GM19468 (cell line): ENCODE data around the gene BNIP5.

ENCODE experiments used
- ATAC-seq: cut with Tn5 transposase; IDR thresholded peaks from one replicate; pipeline ENCODE4 v1.9.1; 2021; ENCODE audit warnings: mild to moderate bottlenecking, moderate library complexity, moderate number of reproducible peaks; ENCODE audit not compliant: unreplicated experiment; ENCODE audit errors: extremely low read depth

The BNIP5 gene

DNA sequence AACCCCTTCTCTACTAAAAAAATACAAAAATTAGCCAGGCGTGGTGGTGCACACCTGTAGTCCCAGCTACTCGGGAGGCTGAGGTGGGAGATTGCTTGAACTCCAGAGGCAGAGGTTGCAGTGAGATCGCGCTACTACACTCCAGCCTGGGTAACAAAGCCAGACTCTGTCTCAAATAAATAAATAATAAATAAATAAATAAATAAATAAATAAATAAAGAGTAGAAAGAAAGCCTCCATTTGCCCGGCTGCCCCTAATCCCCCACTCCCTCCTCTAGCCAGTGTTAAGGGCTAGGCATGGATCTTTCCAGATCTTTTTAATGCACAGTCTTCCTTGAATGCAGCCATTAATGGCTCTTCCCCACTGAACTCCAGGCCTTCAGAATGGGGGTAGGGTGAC, 63.6 kb downstream of the BNIP5 start:
- no peak for ATAC-seq

DNA sequence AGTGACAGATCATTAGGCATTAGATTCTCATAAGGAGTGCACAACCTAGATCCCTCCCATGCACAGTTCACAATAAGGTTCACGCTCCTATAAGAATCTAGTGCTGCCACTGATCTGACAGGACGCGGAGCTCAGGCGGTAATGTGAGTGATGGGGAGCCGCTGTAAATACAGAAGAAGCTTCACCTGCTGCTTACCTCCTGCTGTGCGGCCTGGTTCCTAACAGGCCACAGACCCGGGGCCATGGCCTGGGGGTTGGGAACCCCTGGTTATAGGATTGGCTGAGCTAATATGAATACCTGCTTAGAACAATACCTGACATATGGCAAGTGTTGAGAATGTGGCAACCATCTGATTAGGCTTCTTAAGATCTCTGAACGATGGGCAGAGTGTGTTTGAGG, 64.5 kb downstream of the BNIP5 start:
- ATAC-seq: no peak

DNA sequence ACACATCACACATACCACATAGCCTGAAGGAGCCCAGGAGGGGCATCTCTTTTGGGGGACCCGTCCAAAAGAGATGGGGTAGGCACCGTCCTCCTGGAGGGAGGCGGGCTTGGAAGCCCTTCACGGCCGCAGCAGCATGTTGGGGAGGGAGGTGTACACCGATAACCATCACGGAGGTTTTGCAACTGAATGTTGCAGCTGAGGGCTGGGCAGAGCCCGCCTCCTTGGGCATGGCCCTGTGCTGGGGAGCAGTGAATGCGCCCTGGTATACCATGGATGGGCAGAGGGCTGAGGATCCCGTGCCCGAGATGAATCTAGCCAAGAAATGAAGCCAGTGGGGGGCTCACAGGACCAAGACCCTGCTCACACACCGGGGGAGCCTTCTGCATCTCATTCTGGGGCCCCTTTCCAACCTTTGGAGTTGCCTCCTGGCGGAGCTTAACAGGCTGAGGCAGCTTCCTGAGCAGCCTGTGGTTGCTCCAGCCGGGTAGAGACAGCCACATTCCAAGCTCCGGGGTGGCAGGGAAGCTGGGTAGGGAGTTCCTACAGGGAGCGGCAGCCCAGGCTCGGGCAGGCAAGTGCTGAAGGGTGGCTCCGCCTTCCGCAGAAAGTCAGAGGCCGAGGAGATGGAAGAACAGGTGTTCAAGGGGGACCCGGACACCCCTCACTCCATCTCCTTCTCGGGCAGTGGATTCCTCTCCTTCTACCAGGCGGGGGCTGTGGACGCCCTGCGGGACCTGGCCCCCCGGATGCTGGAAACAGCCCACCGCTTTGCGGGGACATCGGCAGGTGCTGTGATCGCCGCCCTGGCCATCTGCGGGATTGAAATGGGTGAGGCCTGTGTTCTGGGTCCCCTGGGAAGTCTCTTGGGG, 66.6 kb downstream of the BNIP5 start, which contains the start of gene PNPLA1:
Gene PNPLA1, plus strand, starts transcription at position 227 of the 872 bp plus-strand sequence. Its CDS starts 400 bp downstream, at position 627.
- ATAC-seq: no peak

DNA sequence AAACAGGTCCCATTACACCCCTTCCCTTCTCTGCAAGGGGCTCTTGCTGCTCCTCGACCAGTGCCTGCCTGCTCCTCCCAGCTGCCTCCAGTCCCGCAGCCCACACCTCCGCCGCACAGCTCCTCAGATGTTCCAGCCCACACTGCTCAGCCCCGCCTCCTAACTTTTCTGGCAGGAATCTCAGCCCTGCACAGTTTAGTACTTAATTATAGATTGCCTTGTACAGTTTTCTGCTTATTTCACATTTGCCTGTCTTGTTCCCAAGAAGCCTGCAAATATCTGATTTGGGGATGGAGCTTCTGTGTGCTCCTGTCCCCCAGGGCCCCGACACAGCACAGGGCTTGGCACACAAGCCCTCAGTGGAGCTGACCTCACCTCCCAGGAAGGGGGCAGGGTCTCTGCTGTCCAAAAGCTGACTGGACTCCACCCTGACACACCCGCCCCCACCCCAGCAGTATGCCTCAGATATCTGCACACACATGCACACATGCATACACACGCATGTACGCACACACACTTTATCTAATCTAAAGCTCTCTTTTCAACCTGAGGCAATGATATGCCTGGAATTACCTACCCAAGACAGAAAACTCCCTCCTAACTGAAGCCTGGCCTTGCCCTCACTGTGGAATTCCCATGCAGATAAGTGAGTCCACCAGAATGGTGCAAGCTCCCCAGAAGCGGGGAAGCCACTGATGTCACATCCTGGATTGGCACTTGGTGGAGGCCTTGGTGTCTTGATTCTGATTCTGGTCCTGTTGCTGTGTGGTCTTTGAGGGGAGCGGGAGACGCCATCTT, 68.0 kb downstream of the BNIP5 start:
- ATAC-seq: no peak

DNA sequence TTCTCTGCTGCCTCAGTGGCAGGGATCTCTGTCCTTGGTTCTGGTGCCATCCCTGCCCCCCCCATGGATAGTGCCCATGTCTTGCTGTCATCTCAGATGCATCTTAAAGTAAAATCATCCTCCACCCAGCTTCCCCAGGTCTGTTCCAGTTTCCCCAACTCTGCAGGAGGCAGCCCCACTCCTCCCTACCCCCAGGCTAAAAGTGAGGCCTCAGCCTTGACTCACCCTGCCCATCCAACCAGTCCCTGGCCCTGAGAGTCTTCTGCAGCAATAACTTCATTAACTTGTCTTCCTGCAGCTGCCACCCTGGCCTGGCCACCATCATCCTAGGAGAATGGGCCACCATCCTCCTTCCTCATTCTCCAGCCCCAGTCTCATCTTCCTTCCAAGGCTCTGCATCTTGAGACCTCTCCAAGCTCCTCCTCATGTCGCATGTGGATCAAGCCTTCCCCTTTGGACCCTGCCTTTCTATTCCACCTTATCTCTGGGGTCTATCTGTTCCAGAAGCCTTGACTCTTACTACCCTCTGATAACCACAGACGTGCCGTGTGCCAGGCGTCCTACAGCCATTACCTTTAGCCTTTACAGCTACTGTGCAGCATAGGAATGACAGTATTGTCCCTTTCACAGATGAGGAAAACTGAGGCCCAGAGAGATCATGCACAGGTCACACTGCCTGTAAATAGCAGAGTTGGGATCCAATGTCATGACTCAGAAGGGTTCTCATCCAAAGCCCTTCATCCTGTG, 68.8 kb downstream of the BNIP5 start:
- no peak for ATAC-seq

DNA sequence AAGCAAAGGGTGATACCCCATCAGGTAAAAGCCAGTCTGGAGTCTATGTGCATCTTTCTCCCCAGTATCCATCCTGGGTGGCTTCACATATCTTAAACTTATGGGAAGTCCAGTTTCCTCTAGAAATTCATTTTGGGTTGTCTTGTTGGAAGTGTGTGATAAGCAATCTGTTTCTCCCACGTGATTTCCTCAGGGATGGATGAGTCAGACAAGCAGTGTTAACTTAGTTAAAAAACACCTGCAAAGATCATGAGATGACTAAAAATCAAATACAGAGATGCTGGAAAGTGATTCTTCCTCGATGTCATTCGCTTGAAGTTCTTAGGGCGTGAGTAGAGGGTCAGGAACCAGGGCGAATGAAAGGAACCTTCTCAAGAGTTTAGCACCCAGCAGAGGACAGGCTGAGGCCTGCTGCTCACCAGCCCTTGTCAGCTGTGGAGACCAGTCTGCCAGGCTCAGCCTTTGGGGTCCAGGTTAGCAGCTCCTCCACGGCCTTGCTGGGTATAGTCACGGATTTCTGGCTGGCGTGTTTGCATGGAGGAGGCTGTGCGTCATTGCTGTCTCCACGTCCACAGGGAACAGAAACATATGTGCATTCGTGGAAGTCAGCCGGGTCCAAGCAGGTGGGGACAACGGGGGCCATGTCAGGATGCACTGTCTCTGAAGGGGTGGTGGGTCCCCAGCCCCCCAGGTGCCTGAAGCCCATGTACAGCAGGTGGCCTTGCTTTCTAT, 69.6 kb downstream of the BNIP5 start:
- no peak for ATAC-seq
